H1 (cell line): ENCODE measurements around the gene ACLY. TPM values are rescaled to one million over a fixed set of nuclear protein-coding genes. Genes with fewer than 3 reads are reported as not detected.

Source experiments
- CTCF ChIA-PET: fragments of 300-600 bp; sonication (Branson Sonifier 250); formaldehyde crosslinking; loops from one replicate; lab custom pipeline; 2021; ENCODE audit not compliant: partially characterized antibody; lab: Charles Lee
- POLR2A ChIA-PET: fragments of 300-600 bp; sonication (Branson Sonifier 250); formaldehyde crosslinking; loops from one replicate; lab custom pipeline; 2021; ENCODE audit warnings: inconsistent platforms; ENCODE audit not compliant: partially characterized antibody; lab: Charles Lee
- DNase-seq, 2 experiments: peaks; one replicate each; pipeline versions ENCODE4 v3.0.0 to v3.0.0-alpha.2; 2010 to 2022; ENCODE audit warnings: low spot score in 2 of 2, low read depth in 1 of 2, mixed read lengths in 1 of 2
- FAIRE-seq: peaks from 2 replicates; lab custom pipeline; 2011; peaks lifted over from hg19 to GRCh38; lab: Jason Lieb, UNC
- H2AFZ ChIP-seq: 2 replicates; pipeline ENCODE4 v1.8.1; 2012; ENCODE audit warnings: low read length, inconsistent platforms
- H2AK5ac ChIP-seq: 2 replicates; pipeline ENCODE4 v1.6.1; 2013; ENCODE audit warnings: low read depth, low read length
- H2BK120ac ChIP-seq: replicated peaks from 2 replicates; pipeline ENCODE3; 2013; ENCODE audit warnings: low read depth, low read length, inconsistent platforms
- H2BK12ac ChIP-seq: 2 replicates; pipeline ENCODE4 v1.6.1; 2013; ENCODE audit warnings: low read depth, low read length
- H2BK15ac ChIP-seq: 2 replicates; pipeline ENCODE4 v1.6.1; 2013; ENCODE audit warnings: low read length
- H2BK20ac ChIP-seq: 2 replicates; pipeline ENCODE4 v1.6.1; 2013; ENCODE audit warnings: low read length
- H2BK5ac ChIP-seq: 2 replicates; pipeline ENCODE4 v1.6.1; 2013; ENCODE audit warnings: low read depth, low read length
- H3K14ac ChIP-seq: 2 replicates; pipeline ENCODE4 v1.6.1; 2013; ENCODE audit warnings: inconsistent platforms; ENCODE audit not compliant: insufficient read length
- H3K18ac ChIP-seq: 2 replicates; pipeline ENCODE4 v1.6.1; 2013; ENCODE audit warnings: low read length; ENCODE audit errors: extremely low read depth
- H3K23ac ChIP-seq: 2 replicates; pipeline ENCODE4 v1.6.1; 2013; ENCODE audit warnings: inconsistent platforms; ENCODE audit not compliant: insufficient read length
- H3K23me2 ChIP-seq: 2 replicates; pipeline ENCODE4 v1.6.1; 2013; ENCODE audit warnings: low read depth, low read length
- H3K27ac ChIP-seq: 2 replicates; pipeline ENCODE4 v1.6.1; 2011; ENCODE audit warnings: low read depth, low read length, inconsistent platforms
- H3K27me3 ChIP-seq, 4 experiments: replicated peaks in 1 of 4; 1 replicate in 1 of 4; 2 replicates in 3 of 4; pipeline versions ENCODE4 v1.6.1 to v1.8.1; 2011 to 2013; ENCODE audit warnings: low read length in 3 of 4, mild to moderate bottlenecking in 3 of 4, inconsistent platforms in 2 of 4, mixed read lengths in 2 of 4, moderate library complexity in 1 of 4; ENCODE audit not compliant: control insufficient read depth in 3 of 4, insufficient read depth in 3 of 4; ENCODE audit errors: extremely low read depth in 1 of 4
- H3K36me3 ChIP-seq, 4 experiments: 2 replicates each; pipeline versions ENCODE4 v1.6.1 to v1.8.1; 2011 to 2013; ENCODE audit warnings: mild to moderate bottlenecking in 4 of 4, low read length in 3 of 4, moderate library complexity in 2 of 4, control low read depth in 1 of 4, inconsistent platforms in 1 of 4; ENCODE audit not compliant: insufficient read depth in 4 of 4, control insufficient read depth in 2 of 4
- H3K4ac ChIP-seq: replicated peaks from 2 replicates; pipeline ENCODE3; 2013; ENCODE audit warnings: low read length, low read depth, mixed read lengths, inconsistent platforms; ENCODE audit not compliant: insufficient read length
- H3K4me1 ChIP-seq, 4 experiments: replicated peaks in 1 of 4; 1 replicate in 1 of 4; 2 replicates in 3 of 4; pipeline versions ENCODE4 v1.6.1 to v1.8.1; 2011 to 2013; ENCODE audit warnings: low read length in 3 of 4, inconsistent platforms in 2 of 4, mixed read lengths in 1 of 4; ENCODE audit not compliant: insufficient read depth in 4 of 4, control insufficient read depth in 3 of 4
- H3K4me2 ChIP-seq, 2 experiments: 2 replicates each; pipeline versions ENCODE4 v1.6.1 to v1.8.1; 2011 to 2013; ENCODE audit warnings: low read depth in 2 of 2, low read length in 2 of 2, control low read depth in 1 of 2, inconsistent platforms in 1 of 2, mild to moderate bottlenecking in 1 of 2; ENCODE audit not compliant: insufficient read depth in 1 of 2
- H3K4me3 ChIP-seq, 4 experiments: fragments of 200-600, 300-600 bp in 1 of 4; sonication (generic), shearing (Covaris generic), sonication (Bioruptor Twin) in 1 of 4; 2 replicates each; pipeline versions ENCODE4 v1.5.1 to v1.8.1; 2011 to 2016; ENCODE audit warnings: low read length in 4 of 4, low read depth in 3 of 4, control low read depth in 2 of 4, inconsistent platforms in 2 of 4, mild to moderate bottlenecking in 2 of 4, mixed read lengths in 1 of 4, moderate library complexity in 1 of 4; ENCODE audit not compliant: insufficient read depth in 2 of 4; ENCODE audit errors: extremely low read depth in 1 of 4
- H3K56ac ChIP-seq: replicated peaks from 2 replicates; pipeline ENCODE3; 2013; ENCODE audit warnings: low read depth, mild to moderate bottlenecking, mixed read lengths, low read length, inconsistent platforms; ENCODE audit not compliant: insufficient read length
- H3K79me1 ChIP-seq: 2 replicates; pipeline ENCODE4 v1.6.1; 2013; ENCODE audit warnings: low read depth, low read length, control low read depth
- H3K79me2 ChIP-seq, 2 experiments: 2 replicates each; pipeline versions ENCODE4 v1.6.1 to v1.8.1; 2012 to 2013; ENCODE audit warnings: low read length in 2 of 2, mild to moderate bottlenecking in 2 of 2, inconsistent platforms in 1 of 2; ENCODE audit not compliant: insufficient read depth in 2 of 2, control insufficient read depth in 1 of 2
- H3K9ac ChIP-seq, 4 experiments: replicated peaks in 1 of 4; 1 replicate in 1 of 4; 2 replicates in 3 of 4; pipeline versions ENCODE4 v1.6.1 to v1.8.1; 2011 to 2013; ENCODE audit warnings: low read depth in 3 of 4, low read length in 3 of 4, control low read depth in 2 of 4, mild to moderate bottlenecking in 2 of 4, moderate library complexity in 2 of 4, inconsistent platforms in 1 of 4; ENCODE audit errors: extremely low read depth in 1 of 4
- H3K9me3 ChIP-seq, 2 experiments: 2 replicates each; pipeline versions ENCODE4 v1.6.1 to v1.8.1; 2012 to 2013; ENCODE audit warnings: mild to moderate bottlenecking in 2 of 2, moderate library complexity in 2 of 2, control low read depth in 1 of 2, inconsistent platforms in 1 of 2, low read depth in 1 of 2, low read length in 1 of 2, mixed read lengths in 1 of 2; ENCODE audit not compliant: insufficient read depth in 2 of 2
- H4K20me1 ChIP-seq, 2 experiments: replicated peaks in 1 of 2; 2 replicates each; pipeline versions ENCODE3 to v1.8.1; 2011 to 2013; ENCODE audit warnings: inconsistent platforms in 2 of 2, low read length in 2 of 2, mild to moderate bottlenecking in 1 of 2; ENCODE audit not compliant: insufficient read depth in 2 of 2, control insufficient read depth in 1 of 2
- H4K5ac ChIP-seq: 2 replicates; pipeline ENCODE4 v1.6.1; 2013; ENCODE audit warnings: low read length, low read depth, mixed read lengths, inconsistent platforms; ENCODE audit not compliant: insufficient read length
- H4K8ac ChIP-seq: 2 replicates; pipeline ENCODE4 v1.8.0; 2013; ENCODE audit warnings: mild to moderate bottlenecking, moderate library complexity, low read length, inconsistent platforms; ENCODE audit not compliant: insufficient read depth; ENCODE audit errors: extremely low read depth
- H4K91ac ChIP-seq: replicated peaks from 2 replicates; pipeline ENCODE3; 2013; ENCODE audit warnings: low read length, mixed read lengths, inconsistent platforms; ENCODE audit not compliant: insufficient read length
- BACH1 ChIP-seq: IDR thresholded peaks from 2 replicates; pipeline ENCODE4 v1.6.1; 2012; ENCODE audit warnings: low read length, improper control_type of control experiment
- CEBPB ChIP-seq: IDR thresholded peaks from 2 replicates; pipeline ENCODE4 v1.6.1; 2012; ENCODE audit warnings: low read depth, low read length
- FOSL1 ChIP-seq: IDR thresholded peaks from 2 replicates; pipeline ENCODE4 v1.6.1; 2011; ENCODE audit warnings: mild to moderate bottlenecking, low read depth, low read length, moderate library complexity; ENCODE audit not compliant: insufficient read depth
- GABPA ChIP-seq: IDR thresholded peaks from 2 replicates; pipeline ENCODE4 v1.6.1; 2011; ENCODE audit warnings: mild to moderate bottlenecking, low read length, moderate library complexity, borderline replicate concordance; ENCODE audit not compliant: insufficient read depth
- NANOG ChIP-seq: IDR thresholded peaks from 2 replicates; pipeline ENCODE4 v1.6.1; 2011; ENCODE audit warnings: low read length, low read depth, mild to moderate bottlenecking, inconsistent platforms; ENCODE audit not compliant: insufficient read depth, poor library complexity, severe bottlenecking
- NRF1 ChIP-seq: IDR thresholded peaks from 2 replicates; pipeline ENCODE4 v1.6.1; 2011; ENCODE audit warnings: mild to moderate bottlenecking, low read depth, low read length, improper control_type of control experiment
- POLR2AphosphoS5 ChIP-seq: IDR thresholded peaks from 2 replicates; pipeline ENCODE4 v1.6.1; 2011; ENCODE audit warnings: low read depth, low read length
- RFX5 ChIP-seq: IDR thresholded peaks from 2 replicates; pipeline ENCODE4 v1.6.1; 2011; ENCODE audit warnings: low read depth, low read length, improper control_type of control experiment, borderline replicate concordance
- SAP30 ChIP-seq: fragments of 300-600 bp; sonication (generic); IDR thresholded peaks from 2 replicates; pipeline ENCODE4 v1.7.1; 2012; ENCODE audit warnings: low read length, moderate library complexity, mild to moderate bottlenecking, inconsistent platforms; ENCODE audit not compliant: insufficient read depth, insufficient replicate concordance
- SIRT6 ChIP-seq: IDR thresholded peaks from one replicate; pipeline ENCODE4 v1.7.1; 2012; ENCODE audit warnings: low read length, inconsistent platforms
- SP1 ChIP-seq: IDR thresholded peaks from 2 replicates; pipeline ENCODE4 v1.6.1; 2011; ENCODE audit warnings: low read depth, low read length
- SP4 ChIP-seq: IDR thresholded peaks from 2 replicates; pipeline ENCODE4 v1.6.1; 2012; ENCODE audit warnings: low read length, inconsistent platforms
- TCF12 ChIP-seq: IDR thresholded peaks from 2 replicates; pipeline ENCODE4 v1.6.1; 2011; ENCODE audit warnings: low read depth, mild to moderate bottlenecking, low read length
- WGBS, 2 experiments: shearing (Covaris generic) in 1 of 2; methylation state at CpG; one replicate each; pipeline versions ENCODE4 v1.1.6 to v1.1.7; 2013 to 2015; ENCODE audit warnings: low lambda C conversion rate in 2 of 2, mixed read lengths in 2 of 2, inconsistent platforms in 1 of 2, low coverage in 1 of 2, missing lambda C conversion rate in 1 of 2; ENCODE audit not compliant: insufficient replicate concordance in 2 of 2, insufficient coverage in 1 of 2, insufficient read length in 1 of 2; ENCODE audit errors: extremely low coverage in 1 of 2, missing lambda C conversion rate in 1 of 2; 5-methylcytosine and 5-hydroxymethylcytosine counted together
- polyA plus RNA-seq, 7 experiments: library from polyadenylated mRNA; depleted of rRNA in 3 of 7; stranded (reverse) in 5 of 7; unstranded in 2 of 7; fragments of >200 nt in 5 of 7; fragments of 200-250 nt in 2 of 7; gene quantifications; 1 replicate in 5 of 7; 2 replicates in 1 of 7; 4 replicates in 1 of 7; pipeline versions ENCODE4 v1.2.1 to v1.2.3, GENCODE V29; 2011 to 2013; ENCODE audit warnings: missing spikeins in 2 of 7, mixed read lengths in 2 of 7
- total RNA-seq: library from RNA; stranded (reverse); fragmentation: NEBNext Ultra II Directional; extraction: Animal tissue kit (Norgen Biotek cat#: 25700); gene quantifications from 2 replicates; pipeline ENCODE4 v1.2.1, GENCODE V29; 2021

The ACLY gene
- total and polyA plus RNA-seq, 2 of the 8 experiments (the other 6 are each of a cell fraction or from before 2014, with no cell fraction given), result 167 to 393 TPM

GRCh38 chr17:41907633-41908539 lies 10.9 kb downstream of the ACLY start:
- Histone ChIP-seq H3K27ac (peak overlapping the region; percentile 48; the same call in 1 of the 2 replicates), H3K23me2 (no peaks in the 10 kb centered on the region; the same call in 1 of the 2 replicates), H3K4me2 (no peak overlapping the region)
- no peak for TF ChIP-seq NANOG
- TF ChIP-seq NRF1, result no peak
- TF ChIP-seq TCF12, result no peak
- TF ChIP-seq FOSL1, result no peak
- TF ChIP-seq GABPA, result no peak
- TF ChIP-seq POLR2AphosphoS5, result no peak
- no peak for TF ChIP-seq SP1
- TF ChIP-seq SP4, result no peak
- no peak for TF ChIP-seq CEBPB
- TF ChIP-seq SIRT6, result no peak
- TF ChIP-seq BACH1, result no peak
- no peak for TF ChIP-seq RFX5
- no peak for TF ChIP-seq SAP30

More at GRCh38 chr17:41907633-41908539, 10.9 kb downstream of the ACLY start:
- ChIA-PET POLR2A (interaction anchor here (0.6 to 2.6 kb wide), 9 partner anchors 10 to 51 kb away, joined by 3 to 9 read pairs (median 6); partner anchors contain the start of genes ACLY and ODAD4), CTCF (interaction anchor here (0.6 to 16.0 kb wide), 5 partner anchors 15 to 66 kb away, joined by 3 to 205 read pairs (median 3); partner anchors contain the start of gene CNP)
- DNase-seq (no peak), FAIRE-seq (no peak)
- Histone ChIP-seq H3K56ac (no peak overlapping the region), H2BK20ac (no peak overlapping the region), H3K9me3 (no peaks in the 10 kb centered on the region), H3K23ac (no peak overlapping the region), H2BK120ac (no peak overlapping the region), H4K91ac (no peak overlapping the region), H3K36me3 (peaks cover 64 to 98% (median 86%) of the 10 kb centered on the region in 4 experiments), H2BK5ac (no peak overlapping the region), H3K79me2 (peaks cover 0 to 23% of the 10 kb centered on the region in 2 experiments; a peak in 3 of 4 replicates), H3K79me1 (peaks cover 12% of the 10 kb centered on the region), H3K18ac (no peak overlapping the region), H4K20me1 (peaks cover 21 to 44% of the 10 kb centered on the region in 2 experiments), H3K9ac (no peak overlapping the region), H4K8ac (no peak overlapping the region), H3K14ac (no peak overlapping the region), H2AFZ (no peak overlapping the region), H3K4ac (no peak overlapping the region), H2BK15ac (no peak overlapping the region), H2AK5ac (no peak overlapping the region), H3K4me1 (no peaks in the 10 kb centered on the region; a peak in 1 of 7 replicates), H2BK12ac (no peak overlapping the region), H3K27me3 (no peaks in the 10 kb centered on the region), H3K4me3 (no peak overlapping the region), H4K5ac (no peak overlapping the region)
- WGBS, 2 experiments, result 95% methylated on average over 14 of the region's 14 CpGs; no CpG with 5 or more reads in 1 of the 2 experiments
